Esophagus muscularis mucosa (tissue), 4 donors: Measurements from ENCODE around the gene SLC27A1. TPM values are rescaled to one million over a fixed set of nuclear protein-coding genes. Genes with fewer than 3 reads are reported as not detected.

ENCODE experiments used
- DNase-seq: peaks from one replicate; pipeline ENCODE4 v3.0.0-alpha.2; 2017; ENCODE audit errors: extremely low spot score
- H3K27ac ChIP-seq, 4 donors: fragments of 200-600 bp; sonication (generic); replicated peaks in 1 of 4; 1 replicate in 3 of 4; 2 replicates in 1 of 4; pipeline ENCODE4 v1.5.1; 2016 to 2019; ENCODE audit warnings: mild to moderate bottlenecking in 1 of 4
- H3K27me3 ChIP-seq, 4 donors: fragments of 200-600 bp; sonication (generic); one replicate each; pipeline versions ENCODE4 v1.5.1 to v1.6.0; 2016 to 2019
- H3K36me3 ChIP-seq, 4 donors: fragments of 200-600 bp; sonication (generic); one replicate each; pipeline ENCODE4 v1.5.1; 2016 to 2019
- H3K4me1 ChIP-seq, 4 donors: fragments of 200-600 bp; sonication (generic); one replicate each; pipeline ENCODE4 v1.5.1; 2016 to 2019
- H3K4me3 ChIP-seq, 4 donors: fragments of 200-600 bp; sonication (generic); 1 replicate in 2 of 4; 2 replicates in 2 of 4; pipeline ENCODE4 v1.5.1; 2016 to 2019; ENCODE audit warnings: mild to moderate bottlenecking in 4 of 4, moderate library complexity in 1 of 4
- H3K9me3 ChIP-seq, 4 donors: fragments of 200-600 bp; sonication (generic); 1 replicate in 3 of 4; 2 replicates in 1 of 4; pipeline ENCODE4 v1.5.1; 2016 to 2019
- EP300 ChIP-seq: sonication (generic); formaldehyde crosslinking; IDR thresholded peaks from one replicate; pipeline ENCODE4 v1.6.1; 2017; ENCODE audit warnings: antibody characterized with exemption
- POLR2A ChIP-seq: fragments of 450-650 bp; IDR thresholded peaks from one replicate; pipeline ENCODE4 v1.6.1; 2017; ENCODE audit warnings: antibody characterized with exemption, moderate library complexity, mild to moderate bottlenecking, low read depth
- POLR2AphosphoS5 ChIP-seq, 2 donors: sonication (generic); formaldehyde crosslinking; IDR thresholded peaks; one replicate each; pipeline ENCODE4 v1.6.1; 2017; ENCODE audit warnings: antibody characterized with exemption in 2 of 2
- WGBS: methylation state at CpG from one replicate; pipeline ENCODE4 v1.1.5; 2018; 5-methylcytosine and 5-hydroxymethylcytosine counted together
- intact Hi-C: fragments of 100-400 bp; cut with DNase I; formaldehyde crosslinking; loops from one replicate; pipeline ENCODE4 v1.15.1; 2023
- total RNA-seq, 4 donors: library from RNA; depleted of rRNA; stranded (reverse); fragments of >200 nt; gene quantifications; one replicate each; pipeline versions ENCODE4 v1.1.0 to v1.2.1, GENCODE V29; 2016
- TF ChIP-seq, protein P1 (sequence below), 3 experiments: fragments of 200-600 bp in 2 of 3; fragments of 450-650 bp in 1 of 3; sonication (generic) in 2 of 3; IDR thresholded peaks; one replicate each; pipeline ENCODE4 v1.5.1; 2017 to 2019; ENCODE audit warnings: antibody characterized with exemption in 3 of 3, mild to moderate bottlenecking in 2 of 3, moderate library complexity in 1 of 3

Gene SLC27A1
- total RNA-seq, 4 donors from 2014 or later, result 15.9 to 26.1 (median 19.4) TPM

DNA sequence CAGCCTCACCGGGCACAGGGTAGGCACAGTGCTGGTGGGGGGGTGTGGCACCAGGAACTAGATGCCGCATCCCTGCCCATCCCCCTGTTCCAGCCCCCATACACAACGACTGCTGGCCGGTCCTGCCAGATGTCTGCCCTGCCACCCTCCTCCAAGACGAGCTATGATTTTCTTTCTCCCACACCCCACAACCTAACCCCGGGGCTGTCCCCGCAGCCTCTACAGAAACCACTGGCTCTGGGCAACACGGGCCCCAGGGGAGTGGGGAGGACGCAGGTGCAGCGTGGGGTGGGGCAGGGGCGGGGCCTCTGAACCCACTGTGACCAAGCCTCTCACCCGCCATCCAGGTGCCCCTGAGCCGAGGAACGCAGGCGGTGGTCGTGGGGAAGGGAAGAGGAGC lies 56.6 kb downstream of the SLC27A1 start:
- H3K4me3 ChIP-seq, result no peak overlapping the region
- WGBS, result 70% methylated on average over 16 of the region's 16 CpGs

DNA sequence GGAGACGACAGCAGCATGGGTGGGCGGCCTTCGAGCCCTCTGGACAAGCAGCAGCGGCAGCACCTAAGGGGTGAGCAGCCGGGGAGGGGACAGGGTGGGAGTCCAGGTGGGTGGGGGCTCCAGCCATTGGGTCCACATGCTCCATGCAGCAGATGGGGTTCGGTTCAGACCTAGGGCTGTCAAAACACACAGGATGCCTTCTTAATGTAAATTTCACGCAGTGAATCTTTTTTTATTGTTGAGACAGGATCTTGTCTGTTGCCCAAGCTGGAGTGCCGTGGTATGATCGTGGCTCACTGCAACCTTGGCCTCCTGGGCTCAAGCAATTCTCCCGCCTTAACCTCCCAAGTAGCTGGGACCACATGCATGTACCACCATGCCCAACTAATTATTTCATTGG lies 57.0 kb downstream of the SLC27A1 start:
- H3K27me3 ChIP-seq, result peaks cover 0 to 79% (median 7%) of the 10 kb centered on the region in 4 donors
- intact Hi-C loops, result no loop called here
- WGBS, result 60% methylated on average over 8 of the region's 10 CpGs

More for the DNA sequence above, 56.6 kb downstream of the SLC27A1 start:
- no peak for DNase-seq
- H3K9me3 ChIP-seq, result peaks cover 0 to 10% (median 5%) of the 10 kb centered on the region in 4 donors
- H3K36me3 ChIP-seq, result no peaks in the 10 kb centered on the region
- intact Hi-C loops, result no loop called here
- H3K4me1 ChIP-seq, result peaks cover 7 to 13% (median 9%) of the 10 kb centered on the region in 4 donors
- no peak overlapping the region for H3K27ac ChIP-seq
- TF ChIP-seq POLR2AphosphoS5 (IDR thresholded peaks at IDR 0.05) (no peak), POLR2A (no peak), EP300 (no peak)
- TF ChIP-seq, protein P1, sequence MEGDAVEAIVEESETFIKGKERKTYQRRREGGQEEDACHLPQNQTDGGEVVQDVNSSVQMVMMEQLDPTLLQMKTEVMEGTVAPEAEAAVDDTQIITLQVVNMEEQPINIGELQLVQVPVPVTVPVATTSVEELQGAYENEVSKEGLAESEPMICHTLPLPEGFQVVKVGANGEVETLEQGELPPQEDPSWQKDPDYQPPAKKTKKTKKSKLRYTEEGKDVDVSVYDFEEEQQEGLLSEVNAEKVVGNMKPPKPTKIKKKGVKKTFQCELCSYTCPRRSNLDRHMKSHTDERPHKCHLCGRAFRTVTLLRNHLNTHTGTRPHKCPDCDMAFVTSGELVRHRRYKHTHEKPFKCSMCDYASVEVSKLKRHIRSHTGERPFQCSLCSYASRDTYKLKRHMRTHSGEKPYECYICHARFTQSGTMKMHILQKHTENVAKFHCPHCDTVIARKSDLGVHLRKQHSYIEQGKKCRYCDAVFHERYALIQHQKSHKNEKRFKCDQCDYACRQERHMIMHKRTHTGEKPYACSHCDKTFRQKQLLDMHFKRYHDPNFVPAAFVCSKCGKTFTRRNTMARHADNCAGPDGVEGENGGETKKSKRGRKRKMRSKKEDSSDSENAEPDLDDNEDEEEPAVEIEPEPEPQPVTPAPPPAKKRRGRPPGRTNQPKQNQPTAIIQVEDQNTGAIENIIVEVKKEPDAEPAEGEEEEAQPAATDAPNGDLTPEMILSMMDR (IDR thresholded peaks at IDR 0.05), result no peak
- peaks cover 0 to 76% (median 7%) of the 10 kb centered on the region in 4 donors for H3K27me3 ChIP-seq

DNA sequence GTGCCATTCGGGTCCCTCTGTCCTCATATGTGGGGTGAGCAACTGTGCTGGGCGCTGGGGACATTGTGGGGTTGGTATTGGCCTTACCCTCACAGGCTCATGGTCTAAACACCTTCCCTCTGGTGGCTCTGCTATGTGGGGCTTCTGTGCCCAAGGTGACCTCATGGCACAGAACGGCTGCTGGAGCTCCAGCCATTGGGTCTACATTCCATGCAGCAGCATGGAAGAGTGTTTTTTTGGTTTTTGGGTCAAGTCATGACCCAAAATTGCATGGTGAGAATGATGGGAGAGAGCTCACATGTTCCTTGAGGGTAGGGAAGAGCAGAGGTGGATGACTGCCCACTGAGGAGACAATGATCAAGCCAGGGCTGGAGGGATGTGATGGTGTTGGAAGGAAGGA lies 58.3 kb downstream of the SLC27A1 start:
- no peak for DNase-seq
- H3K4me3 ChIP-seq, result no peak overlapping the region
- H3K27me3 ChIP-seq, result peaks cover 0 to 78% (median 7%) of the 10 kb centered on the region in 4 donors
- peaks cover 0 to 10% (median 5%) of the 10 kb centered on the region in 4 donors for H3K9me3 ChIP-seq
- no peaks in the 10 kb centered on the region for H3K36me3 ChIP-seq
- no peak for TF ChIP-seq EP300
- no peak for TF ChIP-seq POLR2AphosphoS5 (IDR thresholded peaks at IDR 0.05)
- TF ChIP-seq POLR2A, result no peak
- TF ChIP-seq, protein P1 (IDR thresholded peaks at IDR 0.05), result no peak
- 89% methylated on average over 3 of the region's 3 CpGs for WGBS
- no peak overlapping the region for H3K27ac ChIP-seq
- H3K4me1 ChIP-seq, result peaks cover 0 to 3% (median under 1%) of the 10 kb centered on the region in 4 donors
- intact Hi-C loops, result no loop called here

More for the DNA sequence above, 57.0 kb downstream of the SLC27A1 start:
- peaks cover 0 to 10% (median 5%) of the 10 kb centered on the region in 4 donors for H3K9me3 ChIP-seq
- no peak overlapping the region for H3K27ac ChIP-seq
- no peak for DNase-seq
- peaks cover 7 to 13% (median 9%) of the 10 kb centered on the region in 4 donors for H3K4me1 ChIP-seq
- no peak overlapping the region for H3K4me3 ChIP-seq
- no peak for TF ChIP-seq POLR2AphosphoS5 (IDR thresholded peaks at IDR 0.05)
- TF ChIP-seq, protein P1 (IDR thresholded peaks at IDR 0.05), result no peak
- no peak for TF ChIP-seq EP300
- no peak for TF ChIP-seq POLR2A
- H3K36me3 ChIP-seq, result no peaks in the 10 kb centered on the region

DNA sequence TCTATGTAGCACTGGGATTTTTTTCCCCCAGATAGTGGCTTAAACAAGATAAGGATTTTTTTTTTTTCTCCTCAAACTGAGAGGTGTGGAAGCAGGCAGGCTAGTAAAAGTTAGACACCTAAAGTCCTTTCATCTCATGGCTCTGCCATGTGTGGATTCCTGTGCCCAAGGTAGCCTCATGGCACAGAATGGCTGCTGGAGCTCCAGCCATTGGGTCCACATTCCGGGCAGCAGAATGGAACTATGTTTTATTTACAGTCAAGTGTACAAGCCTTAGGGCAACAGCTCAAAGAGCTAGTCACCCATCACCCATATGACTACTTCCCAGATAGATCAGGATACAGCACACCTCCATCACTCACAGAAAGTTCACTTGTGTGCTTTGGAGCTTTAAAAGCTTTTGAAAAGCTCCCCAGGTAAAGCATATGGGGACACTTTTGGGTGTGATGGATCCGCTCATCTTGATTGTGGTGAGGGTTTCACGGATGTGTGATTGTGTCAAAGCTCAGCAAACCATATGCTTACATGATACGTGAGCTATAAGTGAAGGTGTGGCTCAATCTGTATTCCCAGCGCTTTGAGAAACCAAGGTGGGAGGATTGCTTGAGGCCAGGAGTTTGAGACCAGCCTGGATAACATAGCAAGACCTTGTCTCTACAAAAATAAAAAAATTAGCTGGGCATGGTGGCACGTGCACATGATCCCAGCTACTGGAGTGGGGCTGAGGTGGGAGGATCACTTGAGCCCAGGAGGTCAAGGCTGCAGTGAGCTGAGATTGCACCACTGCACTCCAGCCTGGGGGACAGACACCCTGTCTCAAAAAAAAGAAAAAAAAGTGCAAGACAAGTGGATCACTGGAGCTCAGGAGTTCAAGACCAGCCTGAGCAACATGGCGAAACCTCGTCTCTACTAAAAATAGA lies 59.2 kb downstream of the SLC27A1 start:
- WGBS, result 77% methylated on average over 8 of the region's 8 CpGs
- TF ChIP-seq, protein P1 (IDR thresholded peaks at IDR 0.05), result no peak
- TF ChIP-seq POLR2AphosphoS5 (IDR thresholded peaks at IDR 0.05), result no peak
- no peak for TF ChIP-seq EP300
- no peak for TF ChIP-seq POLR2A
- H3K4me3 ChIP-seq, result no peak overlapping the region
- peaks cover 0 to 10% (median 5%) of the 10 kb centered on the region in 4 donors for H3K9me3 ChIP-seq
- intact Hi-C loops, result no loop called here
- no peak overlapping the region for H3K27ac ChIP-seq
- peaks cover 0 to 70% (median 7%) of the 10 kb centered on the region in 4 donors for H3K27me3 ChIP-seq
- H3K36me3 ChIP-seq, result no peaks in the 10 kb centered on the region
- no peak for DNase-seq
- no peaks in the 10 kb centered on the region for H3K4me1 ChIP-seq
